Measurements from ENCODE around the gene FYN. TPM values are rescaled to one million over a fixed set of nuclear protein-coding genes. Genes with fewer than 3 reads are reported as not detected.
"Not testable (repeated sequence)": the region's sequence is repeated elsewhere in the genome, so short reads cannot be mapped to it uniquely, and the experiment has no call there.

Gene FYN
- total RNA-seq, 1 donor from 2014 or later: 260 TPM

DNA sequence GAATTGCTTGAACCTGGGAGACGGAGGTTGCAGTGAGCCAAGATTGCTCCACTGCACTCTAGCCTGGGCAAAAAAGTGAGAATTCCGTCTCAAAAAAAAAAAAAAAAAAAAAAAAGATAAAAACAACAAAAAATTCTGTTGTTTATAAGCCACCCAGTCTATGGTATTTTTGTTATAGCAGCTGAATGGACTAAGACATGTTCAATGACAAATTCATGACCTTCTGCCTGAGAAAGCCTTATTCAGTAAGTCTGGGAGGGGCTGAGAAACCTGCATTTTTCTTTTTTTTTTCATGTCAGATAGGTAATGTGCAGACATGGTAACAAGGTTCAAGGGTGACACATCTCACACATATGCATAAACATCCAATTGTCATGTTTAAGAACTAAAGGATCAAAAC, 227.2 kb downstream of the FYN start:
- H3K4me3 Mint-ChIP-seq: no peak overlapping the region
- TF ChIP-seq, protein P1, sequence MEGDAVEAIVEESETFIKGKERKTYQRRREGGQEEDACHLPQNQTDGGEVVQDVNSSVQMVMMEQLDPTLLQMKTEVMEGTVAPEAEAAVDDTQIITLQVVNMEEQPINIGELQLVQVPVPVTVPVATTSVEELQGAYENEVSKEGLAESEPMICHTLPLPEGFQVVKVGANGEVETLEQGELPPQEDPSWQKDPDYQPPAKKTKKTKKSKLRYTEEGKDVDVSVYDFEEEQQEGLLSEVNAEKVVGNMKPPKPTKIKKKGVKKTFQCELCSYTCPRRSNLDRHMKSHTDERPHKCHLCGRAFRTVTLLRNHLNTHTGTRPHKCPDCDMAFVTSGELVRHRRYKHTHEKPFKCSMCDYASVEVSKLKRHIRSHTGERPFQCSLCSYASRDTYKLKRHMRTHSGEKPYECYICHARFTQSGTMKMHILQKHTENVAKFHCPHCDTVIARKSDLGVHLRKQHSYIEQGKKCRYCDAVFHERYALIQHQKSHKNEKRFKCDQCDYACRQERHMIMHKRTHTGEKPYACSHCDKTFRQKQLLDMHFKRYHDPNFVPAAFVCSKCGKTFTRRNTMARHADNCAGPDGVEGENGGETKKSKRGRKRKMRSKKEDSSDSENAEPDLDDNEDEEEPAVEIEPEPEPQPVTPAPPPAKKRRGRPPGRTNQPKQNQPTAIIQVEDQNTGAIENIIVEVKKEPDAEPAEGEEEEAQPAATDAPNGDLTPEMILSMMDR (conservative IDR thresholded peaks at IDR 0.05): no peak
- H3K27me3 Mint-ChIP-seq (ENCODE audit: low read depth): no peaks in the 10 kb centered on the region
- peak overlapping the region; percentile 62 for H3K27ac Mint-ChIP-seq (ENCODE audit: unreplicated experiment)
- no peaks in the 10 kb centered on the region for H3K9me3 Mint-ChIP-seq
- H3K4me1 Mint-ChIP-seq: peaks cover 5% of the 10 kb centered on the region
- peaks cover 25% of the 10 kb centered on the region for H3K36me3 Mint-ChIP-seq (ENCODE audit: low read depth)
- DNase-seq (ENCODE audit: low read depth, low spot score): no peak

DNA sequence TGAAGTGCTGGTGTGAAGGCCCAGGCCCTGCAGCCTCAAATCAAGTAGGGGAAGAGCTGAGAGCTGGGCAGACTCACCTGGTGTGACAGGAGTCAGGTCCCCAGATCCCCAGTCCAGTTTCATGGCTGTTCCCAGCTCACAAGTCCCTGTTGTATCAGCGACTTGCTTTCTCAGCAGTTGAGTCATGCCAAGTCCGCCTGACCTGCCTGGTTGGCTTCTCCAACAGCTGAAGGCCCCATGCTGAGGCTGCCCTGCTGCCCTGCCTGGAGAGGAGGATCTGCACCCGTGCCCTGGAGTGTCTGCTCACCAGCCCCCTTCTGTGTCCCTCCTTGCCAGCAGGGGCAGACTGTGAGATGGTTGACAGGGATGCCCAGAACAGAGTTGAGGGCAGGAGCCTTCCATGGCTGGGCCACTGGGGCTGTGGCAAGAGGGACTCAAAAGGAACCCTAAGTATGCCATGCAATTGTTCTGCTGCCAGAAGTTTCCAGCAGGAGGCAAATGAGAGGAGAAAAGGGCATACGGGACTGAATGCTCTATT, 228.3 kb downstream of the FYN start:
- Mint-ChIP-seq H3K27me3 (ENCODE audit: low read depth) (no peaks in the 10 kb centered on the region), H3K36me3 (ENCODE audit: low read depth) (peaks cover 23% of the 10 kb centered on the region), H3K27ac (ENCODE audit: unreplicated experiment) (no peak overlapping the region), H3K9me3 (peaks cover 2% of the 10 kb centered on the region), H3K4me3 (no peak overlapping the region), H3K4me1 (peaks cover 5% of the 10 kb centered on the region)
- DNase-seq (ENCODE audit: low read depth, low spot score): no peak
- TF ChIP-seq, protein P1 (conservative IDR thresholded peaks at IDR 0.05): no peak

DNA sequence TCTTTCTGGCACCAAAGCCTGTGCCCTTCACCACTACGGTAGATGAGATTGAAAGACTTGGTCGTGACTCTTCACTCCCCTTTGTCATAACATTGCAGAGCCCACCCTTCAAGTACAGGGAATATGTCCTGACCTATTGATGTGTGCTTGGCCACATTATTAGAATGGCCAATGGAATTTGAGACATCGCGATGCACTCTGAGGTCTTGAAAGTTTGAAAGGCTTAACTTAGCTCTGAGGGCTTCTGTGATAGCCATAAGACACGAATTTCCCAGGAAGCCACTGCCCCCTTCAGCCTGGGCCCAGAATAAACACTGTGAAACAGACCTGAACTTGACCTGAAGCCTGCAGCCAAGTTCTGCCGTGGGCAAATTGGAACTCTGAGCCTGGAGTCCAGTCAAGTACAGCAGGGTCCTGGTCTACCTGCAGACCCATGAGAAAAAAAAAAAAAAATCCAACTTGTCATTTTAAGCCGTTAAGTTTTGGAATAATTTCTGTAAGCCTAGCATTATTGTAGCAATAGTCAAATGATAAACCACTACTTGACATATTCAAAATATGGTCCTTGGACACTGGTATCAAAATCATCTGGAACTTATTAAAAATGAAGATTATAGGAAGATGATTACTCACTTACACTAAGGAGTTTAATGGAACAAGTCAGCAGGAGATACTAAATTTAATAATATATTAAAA, 230.6 kb downstream of the FYN start:
- Mint-ChIP-seq H3K27me3 (ENCODE audit: low read depth) (no peaks in the 10 kb centered on the region), H3K4me3 (no peak overlapping the region), H3K36me3 (ENCODE audit: low read depth) (peaks cover 20% of the 10 kb centered on the region), H3K9me3 (peaks cover 2% of the 10 kb centered on the region), H3K27ac (ENCODE audit: unreplicated experiment) (no peak overlapping the region), H3K4me1 (peaks cover 5% of the 10 kb centered on the region)
- TF ChIP-seq, protein P1 (conservative IDR thresholded peaks at IDR 0.05): peak; percentile 64
- DNase-seq (ENCODE audit: low read depth, low spot score): peak; percentile 28

DNA sequence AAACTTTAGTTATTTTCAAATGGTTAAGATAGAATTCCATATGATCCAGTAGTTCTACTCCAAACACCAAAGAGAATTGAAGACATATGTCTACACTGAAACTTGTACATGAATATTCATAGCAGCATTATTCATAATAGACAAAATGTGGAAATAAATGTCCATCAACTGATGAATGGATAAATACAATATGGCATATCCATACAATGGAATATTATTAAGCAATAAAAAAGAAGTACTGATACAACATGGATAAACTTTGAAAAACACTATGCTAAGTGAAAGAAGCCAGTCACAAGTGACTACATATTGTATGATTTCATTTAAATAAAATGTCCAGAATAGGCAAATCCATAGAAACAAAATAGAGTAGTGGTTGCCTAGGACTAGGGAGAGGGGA, 234.0 kb downstream of the FYN start:
- no peak for DNase-seq (ENCODE audit: low read depth, low spot score)
- H3K27ac Mint-ChIP-seq (ENCODE audit: unreplicated experiment): no peak overlapping the region
- peaks cover 26% of the 10 kb centered on the region for H3K36me3 Mint-ChIP-seq (ENCODE audit: low read depth)
- no peak overlapping the region for H3K4me3 Mint-ChIP-seq
- H3K27me3 Mint-ChIP-seq (ENCODE audit: low read depth): no peaks in the 10 kb centered on the region
- peaks cover 5% of the 10 kb centered on the region for H3K4me1 Mint-ChIP-seq
- H3K9me3 Mint-ChIP-seq: peaks cover 4% of the 10 kb centered on the region
- TF ChIP-seq, protein P1 (conservative IDR thresholded peaks at IDR 0.05): no peak

DNA sequence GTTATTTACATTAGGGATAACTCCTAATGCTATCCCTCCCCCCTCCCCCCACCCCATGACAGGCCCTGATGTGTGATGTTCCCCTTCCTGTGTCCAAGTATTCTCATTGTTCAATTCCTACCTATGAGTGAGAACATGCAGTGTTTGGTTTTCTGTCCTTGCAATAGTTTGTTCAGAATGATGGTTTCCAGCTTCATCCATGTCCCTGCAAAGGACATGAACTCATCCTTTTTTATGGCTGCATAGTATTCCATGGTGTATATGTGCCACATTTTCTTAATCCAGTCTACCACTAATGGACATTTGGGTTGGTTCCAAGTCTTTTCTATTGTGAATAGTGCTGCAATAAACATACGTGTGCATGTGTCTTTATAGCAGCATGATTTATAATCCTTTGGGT, 238.3 kb downstream of the FYN start:
- H3K4me3 Mint-ChIP-seq; DNase-seq (ENCODE audit: low read depth, low spot score); H3K9me3 Mint-ChIP-seq; H3K27me3 Mint-ChIP-seq (ENCODE audit: low read depth); H3K27ac Mint-ChIP-seq (ENCODE audit: unreplicated experiment): not testable (repeated sequence)
- H3K36me3 Mint-ChIP-seq (ENCODE audit: low read depth): peaks cover 17% of the 10 kb centered on the region
- H3K4me1 Mint-ChIP-seq: peaks cover 23% of the 10 kb centered on the region

DNA sequence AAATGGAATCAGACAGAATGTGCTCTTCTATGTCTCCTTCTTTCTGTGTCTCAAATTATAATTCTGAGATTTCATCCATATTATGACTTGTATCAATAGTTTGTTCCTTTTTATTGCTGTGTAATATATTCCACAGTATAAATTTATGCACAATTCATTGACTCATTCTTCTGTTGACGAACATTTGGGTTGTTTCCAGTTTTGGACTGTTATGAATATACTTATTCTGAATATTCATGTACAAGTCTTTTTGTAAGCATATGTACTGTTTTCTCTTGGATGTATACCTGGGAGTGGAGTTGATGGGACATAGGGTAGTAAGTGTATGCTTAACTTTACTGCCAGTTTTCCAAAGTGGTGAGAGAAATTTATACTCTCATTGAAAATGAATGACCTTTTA, 239.4 kb downstream of the FYN start:
- no peaks in the 10 kb centered on the region for H3K27me3 Mint-ChIP-seq (ENCODE audit: low read depth)
- peaks cover 23% of the 10 kb centered on the region for H3K4me1 Mint-ChIP-seq
- H3K36me3 Mint-ChIP-seq (ENCODE audit: low read depth): peaks cover 13% of the 10 kb centered on the region
- H3K4me3 Mint-ChIP-seq: no peak overlapping the region
- peaks cover 2% of the 10 kb centered on the region for H3K9me3 Mint-ChIP-seq
- H3K27ac Mint-ChIP-seq (ENCODE audit: unreplicated experiment): no peak overlapping the region
- TF ChIP-seq, protein P1 (conservative IDR thresholded peaks at IDR 0.05): no peak
- DNase-seq (ENCODE audit: low read depth, low spot score): no peak
